Subcutaneous abdominal adipose tissue (tissue), 5 donors: ENCODE results near the gene PDZD2.

Experiments used
- H3K27ac ChIP-seq: one replicate; pipeline ENCODE4 v1.7.0; 2013; ENCODE audit warnings: low read depth, mild to moderate bottlenecking, inconsistent platforms, low read length, moderate library complexity
- H3K27me3 ChIP-seq, 5 donors: one replicate each; pipeline ENCODE4 v1.7.0; 2013; ENCODE audit warnings: low read length in 5 of 5, inconsistent platforms in 1 of 5; ENCODE audit not compliant: control insufficient read depth in 5 of 5, insufficient read depth in 4 of 5
- H3K36me3 ChIP-seq, 5 donors: one replicate each; pipeline ENCODE4 v1.7.0; 2013; ENCODE audit warnings: low read length in 5 of 5; ENCODE audit not compliant: control insufficient read depth in 5 of 5, insufficient read depth in 5 of 5
- H3K4me1 ChIP-seq, 5 donors: one replicate each; pipeline ENCODE4 v1.7.0; 2013; ENCODE audit warnings: low read length in 5 of 5, mild to moderate bottlenecking in 3 of 5, moderate library complexity in 1 of 5; ENCODE audit not compliant: control insufficient read depth in 5 of 5, insufficient read depth in 5 of 5
- H3K4me3 ChIP-seq, 5 donors: one replicate each; pipeline ENCODE4 v1.7.0; 2013; ENCODE audit warnings: low read length in 5 of 5, low read depth in 1 of 5
- H3K9ac ChIP-seq, 5 donors: one replicate each; pipeline ENCODE4 v1.7.0; 2013; ENCODE audit warnings: low read length in 5 of 5, mild to moderate bottlenecking in 4 of 5, moderate library complexity in 3 of 5
- H3K9me3 ChIP-seq, 5 donors: one replicate each; pipeline ENCODE4 v1.7.0; 2013; ENCODE audit warnings: low read length in 5 of 5; ENCODE audit not compliant: control insufficient read depth in 5 of 5
- donor health status: healthy.
- donor health status: healthy.
- donor health status: healthy.
- donor health status: healthy.
- donor health status: healthy.

Gene PDZD2

GRCh38 chr5:31798168-31798567 lies 159.2 kb downstream of the PDZD2 start:
- H3K4me1 ChIP-seq, result peaks cover 0 to 9% (median 4%) of the 10 kb centered on the region in 5 donors
- H3K27me3 ChIP-seq, result peaks cover 0 to 12% (median 0%) of the 10 kb centered on the region in 5 donors

GRCh38 chr5:31800351-31800750 lies 161.4 kb downstream of the PDZD2 start:
- H3K27ac ChIP-seq, result no peak overlapping the region
- H3K4me1 ChIP-seq, result peaks cover 0 to 9% (median 4%) of the 10 kb centered on the region in 5 donors
- H3K36me3 ChIP-seq, result no peaks in the 10 kb centered on the region
- H3K9ac ChIP-seq, result no peak overlapping the region
- H3K4me3 ChIP-seq, result no peak overlapping the region
- peaks cover 0 to 12% (median 0%) of the 10 kb centered on the region in 5 donors for H3K27me3 ChIP-seq
- H3K9me3 ChIP-seq, result no peaks in the 10 kb centered on the region

More at GRCh38 chr5:31798168-31798567, 159.2 kb downstream of the PDZD2 start:
- Histone ChIP-seq H3K27ac (no peak overlapping the region), H3K9ac (no peak overlapping the region), H3K4me3 (no peak overlapping the region), H3K9me3 (no peaks in the 10 kb centered on the region), H3K36me3 (no peaks in the 10 kb centered on the region)

- no peak overlapping the region for H3K9ac ChIP-seq
- no peaks in the 10 kb centered on the region for H3K36me3 ChIP-seq
- no peaks in the 10 kb centered on the region for H3K9me3 ChIP-seq
- H3K4me3 ChIP-seq, result no peak overlapping the region
- peaks cover 0 to 8% (median 5%) of the 10 kb centered on the region in 5 donors for H3K27me3 ChIP-seq
- no peak overlapping the region for H3K27ac ChIP-seq
- peaks cover 0 to 3% (median 0%) of the 10 kb centered on the region in 5 donors for H3K4me1 ChIP-seq
Observed at GRCh38 chr5:31805785-31806400, 167.0 kb downstream of the PDZD2 start.

GRCh38 chr5:31806561-31806960 lies 167.6 kb downstream of the PDZD2 start:
- no peaks in the 10 kb centered on the region for H3K9me3 ChIP-seq
- H3K27ac ChIP-seq, result no peak overlapping the region
- H3K36me3 ChIP-seq, result no peaks in the 10 kb centered on the region
- peaks cover 0 to 3% (median 0%) of the 10 kb centered on the region in 5 donors for H3K4me1 ChIP-seq
- peaks cover 0 to 8% (median 5%) of the 10 kb centered on the region in 5 donors for H3K27me3 ChIP-seq
- H3K9ac ChIP-seq, result no peak overlapping the region
- H3K4me3 ChIP-seq, result no peak overlapping the region

DNA sequence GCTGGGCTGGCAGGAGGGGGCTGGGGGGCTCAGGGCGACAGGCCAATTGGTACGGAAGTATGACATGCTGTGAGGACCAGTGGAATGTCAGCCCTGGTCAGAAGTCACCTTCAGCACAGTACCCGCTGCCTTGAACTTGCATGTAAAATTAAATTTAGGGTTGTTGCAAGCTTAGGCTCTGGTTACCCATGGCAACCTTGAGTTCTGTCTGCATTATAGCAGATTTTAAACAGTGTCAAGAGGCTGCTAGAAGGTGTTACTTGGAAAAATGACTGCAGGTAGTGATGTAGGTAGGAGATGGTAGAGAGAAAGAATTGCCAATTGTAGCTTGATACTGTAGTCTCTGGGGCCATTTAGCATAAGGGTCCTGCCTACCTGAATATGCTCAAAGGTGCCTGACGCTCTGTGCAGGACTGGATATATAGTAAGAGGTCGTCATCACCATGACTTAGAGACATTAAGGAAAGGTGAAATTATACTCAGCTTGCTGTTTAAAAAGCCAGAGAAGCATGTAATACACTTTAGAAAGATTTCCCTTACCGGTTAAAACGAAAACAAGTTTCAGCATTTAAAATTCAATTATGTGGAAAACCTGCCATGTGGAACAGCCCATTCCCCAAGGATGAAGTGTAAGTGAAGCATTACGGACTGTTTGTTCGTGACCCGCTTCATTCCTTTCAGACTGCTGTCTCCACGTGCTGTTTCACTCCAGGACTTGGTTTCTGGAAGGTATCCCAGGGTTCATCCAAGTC lies 169.0 kb downstream of the PDZD2 start:
- H3K9me3 ChIP-seq, result no peaks in the 10 kb centered on the region
- no peak overlapping the region for H3K27ac ChIP-seq
- H3K4me3 ChIP-seq, result no peak overlapping the region
- no peak overlapping the region for H3K9ac ChIP-seq
- H3K36me3 ChIP-seq, result no peaks in the 10 kb centered on the region
- peaks cover 0 to 8% (median 5%) of the 10 kb centered on the region in 5 donors for H3K27me3 ChIP-seq
- H3K4me1 ChIP-seq, result peaks cover 0 to 3% (median 0%) of the 10 kb centered on the region in 5 donors

GRCh38 chr5:31809050-31809870 lies 170.3 kb downstream of the PDZD2 start:
- no peak overlapping the region for H3K4me3 ChIP-seq
- peaks cover 0 to 8% (median 5%) of the 10 kb centered on the region in 5 donors for H3K27me3 ChIP-seq
- H3K9me3 ChIP-seq, result no peaks in the 10 kb centered on the region

GRCh38 chr5:31811210-31811609 lies 172.3 kb downstream of the PDZD2 start:
- Histone ChIP-seq H3K9ac (no peak overlapping the region), H3K4me3 (no peak overlapping the region), H3K36me3 (no peaks in the 10 kb centered on the region), H3K27ac (no peak overlapping the region), H3K27me3 (peaks cover 0 to 8% (median 5%) of the 10 kb centered on the region in 5 donors), H3K9me3 (no peaks in the 10 kb centered on the region), H3K4me1 (peaks cover 0 to 3% (median 0%) of the 10 kb centered on the region in 5 donors)

More at GRCh38 chr5:31809050-31809870, 170.3 kb downstream of the PDZD2 start:
- Histone ChIP-seq H3K36me3 (no peaks in the 10 kb centered on the region), H3K9ac (no peak overlapping the region), H3K4me1 (peaks cover 0 to 3% (median 0%) of the 10 kb centered on the region in 5 donors), H3K27ac (no peak overlapping the region)

DNA sequence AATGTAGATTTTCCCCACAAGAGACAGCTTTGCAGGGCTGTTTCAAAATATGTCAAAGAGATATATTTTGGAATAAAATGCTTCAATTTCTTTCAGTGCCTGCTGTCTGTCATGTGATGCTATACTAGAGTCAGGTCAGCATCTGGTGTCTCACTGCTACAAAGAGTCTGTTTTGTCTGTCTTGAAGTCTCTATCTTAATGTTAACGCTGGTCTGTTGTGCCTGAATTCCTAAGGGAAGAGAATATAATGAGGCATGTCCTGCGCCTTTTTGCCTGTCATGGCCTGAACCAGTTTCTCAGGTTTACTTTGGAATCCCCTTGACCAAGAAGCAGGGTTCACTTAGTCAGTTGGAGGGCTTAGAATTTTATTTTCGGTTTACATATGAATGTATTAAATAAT lies 176.4 kb downstream of the PDZD2 start:
- H3K9ac ChIP-seq, result no peak overlapping the region
- no peak overlapping the region for H3K4me3 ChIP-seq
- no peaks in the 10 kb centered on the region for H3K27me3 ChIP-seq
- H3K9me3 ChIP-seq, result no peaks in the 10 kb centered on the region
- H3K36me3 ChIP-seq, result no peaks in the 10 kb centered on the region
- no peaks in the 10 kb centered on the region for H3K4me1 ChIP-seq
- no peak overlapping the region for H3K27ac ChIP-seq

- Histone ChIP-seq H3K27me3 (no peaks in the 10 kb centered on the region), H3K4me1 (no peaks in the 10 kb centered on the region), H3K36me3 (no peaks in the 10 kb centered on the region), H3K9me3 (no peaks in the 10 kb centered on the region), H3K4me3 (no peak overlapping the region), H3K9ac (no peak overlapping the region), H3K27ac (no peak overlapping the region)
Observed at GRCh38 chr5:31819926-31820516, 181.1 kb downstream of the PDZD2 start.
